ENCODE data around the gene KLRF1. TPM values are rescaled to one million over a fixed set of nuclear protein-coding genes. Genes with fewer than 3 reads are reported as not detected.

The KLRF1 gene
- not detected for total RNA-seq

DNA sequence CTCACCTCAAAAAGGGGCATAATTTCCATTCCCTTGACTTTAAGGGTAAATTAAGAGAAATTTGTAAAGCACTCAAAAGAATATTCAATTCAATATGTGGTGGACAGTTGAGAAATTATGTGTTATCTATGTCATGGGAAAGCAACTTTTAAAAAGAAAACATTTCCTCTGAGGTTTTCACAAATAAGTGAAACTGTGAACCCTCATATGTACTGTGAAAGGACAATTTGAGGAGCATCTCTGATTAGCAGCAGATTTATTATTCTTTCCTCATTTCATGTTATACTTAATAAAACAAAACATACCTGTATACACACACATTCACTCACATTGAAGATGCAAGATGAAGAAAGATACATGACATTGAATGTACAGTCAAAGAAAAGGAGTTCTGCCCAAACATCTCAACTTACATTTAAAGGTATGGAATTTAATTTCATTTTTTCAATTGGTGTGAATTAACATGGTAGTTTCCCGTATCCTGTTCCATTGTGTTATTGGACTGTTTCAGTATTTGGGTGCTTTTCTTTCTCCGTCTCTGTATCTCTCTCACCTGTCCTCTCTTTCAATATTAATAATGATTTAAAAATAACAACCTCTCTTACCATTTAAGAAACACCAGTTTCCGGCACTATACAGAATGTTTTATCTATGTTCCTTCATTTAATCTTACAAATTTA lies at the start of gene KLRF1:
TSS of gene KLRF1 (plus strand) at position 273 of the 680 bp plus-strand sequence. CDS start at position 337, 64 bp downstream.
- intact Hi-C loops (cut with DNase I; ENCODE audit: low total_unique reads) = no loop called here

GRCh38 chr12:9779209-9779608 lies 48.1 kb upstream of the KLRF1 start:
- in situ Hi-C loops (cut with MboI; ENCODE audit: low sequenced_read_pairs in 4 of 4) = no loop called here
- intact Hi-C loops (cut with DNase I; ENCODE audit: low total_unique reads) = no loop called here
- ATAC-seq (no peak), DNase-seq (no peak)
- Histone ChIP-seq H3K27ac (no peak overlapping the region), H3K4me3 (no peak overlapping the region), H3K27me3 (no peaks in the 10 kb centered on the region), H3K4me1 (no peaks in the 10 kb centered on the region), H3K9me3 (no peaks in the 10 kb centered on the region), H3K36me3 (no peaks in the 10 kb centered on the region)
- TF ChIP-seq POLR2A (IDR thresholded peaks at IDR 0.05) = no peak
- TF ChIP-seq, protein P1, sequence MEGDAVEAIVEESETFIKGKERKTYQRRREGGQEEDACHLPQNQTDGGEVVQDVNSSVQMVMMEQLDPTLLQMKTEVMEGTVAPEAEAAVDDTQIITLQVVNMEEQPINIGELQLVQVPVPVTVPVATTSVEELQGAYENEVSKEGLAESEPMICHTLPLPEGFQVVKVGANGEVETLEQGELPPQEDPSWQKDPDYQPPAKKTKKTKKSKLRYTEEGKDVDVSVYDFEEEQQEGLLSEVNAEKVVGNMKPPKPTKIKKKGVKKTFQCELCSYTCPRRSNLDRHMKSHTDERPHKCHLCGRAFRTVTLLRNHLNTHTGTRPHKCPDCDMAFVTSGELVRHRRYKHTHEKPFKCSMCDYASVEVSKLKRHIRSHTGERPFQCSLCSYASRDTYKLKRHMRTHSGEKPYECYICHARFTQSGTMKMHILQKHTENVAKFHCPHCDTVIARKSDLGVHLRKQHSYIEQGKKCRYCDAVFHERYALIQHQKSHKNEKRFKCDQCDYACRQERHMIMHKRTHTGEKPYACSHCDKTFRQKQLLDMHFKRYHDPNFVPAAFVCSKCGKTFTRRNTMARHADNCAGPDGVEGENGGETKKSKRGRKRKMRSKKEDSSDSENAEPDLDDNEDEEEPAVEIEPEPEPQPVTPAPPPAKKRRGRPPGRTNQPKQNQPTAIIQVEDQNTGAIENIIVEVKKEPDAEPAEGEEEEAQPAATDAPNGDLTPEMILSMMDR (IDR thresholded peaks at IDR 0.05 in 4 of 5, conservative IDR thresholded peaks at IDR 0.05 in 1 of 5) = no peak

More for the DNA sequence above, at the start of gene KLRF1:
- Histone ChIP-seq H3K4me1 (no peaks in the 10 kb centered on the region), H3K4me3 (no peak within 1 kb of the TSS), H3K9me3 (peaks cover 0 to 4% (median 0%) of the 10 kb centered on the region in 3 donors), H3K36me3 (no peaks in the 10 kb centered on the region), H3K27me3 (no peaks in the 10 kb centered on the region), H3K27ac (no peak within 1 kb of the TSS)
- ATAC-seq (no peak), DNase-seq (no peak)
- TF ChIP-seq POLR2A (IDR thresholded peaks at IDR 0.05) = no peak
- TF ChIP-seq, protein P1 (IDR thresholded peaks at IDR 0.05 in 4 of 5, conservative IDR thresholded peaks at IDR 0.05 in 1 of 5) = no peak
- in situ Hi-C loops (cut with MboI; ENCODE audit: low sequenced_read_pairs in 4 of 4) = no loop called here

- no peak for DNase-seq
- in situ Hi-C loops (cut with MboI; ENCODE audit: low sequenced_read_pairs in 4 of 4) = no loop called here
- intact Hi-C loops (cut with DNase I; ENCODE audit: low total_unique reads) = no loop called here
- TF ChIP-seq, protein P1 (IDR thresholded peaks at IDR 0.05 in 4 of 5, conservative IDR thresholded peaks at IDR 0.05 in 1 of 5) = no peak
- no peak for TF ChIP-seq POLR2A (IDR thresholded peaks at IDR 0.05)
- Histone ChIP-seq H3K9me3 (no peaks in the 10 kb centered on the region), H3K27me3 (no peaks in the 10 kb centered on the region), H3K4me3 (no peak overlapping the region), H3K36me3 (no peaks in the 10 kb centered on the region), H3K4me1 (no peaks in the 10 kb centered on the region), H3K27ac (no peak overlapping the region)
- no peak for ATAC-seq
Measured at GRCh38 chr12:9781360-9781759, 45.9 kb upstream of the KLRF1 start.

GRCh38 chr12:9782547-9783382 lies 44.5 kb upstream of the KLRF1 start:
- Histone ChIP-seq H3K27ac (no peak overlapping the region), H3K4me3 (no peak overlapping the region), H3K36me3 (no peaks in the 10 kb centered on the region), H3K4me1 (no peaks in the 10 kb centered on the region), H3K27me3 (no peaks in the 10 kb centered on the region), H3K9me3 (no peaks in the 10 kb centered on the region)
- ATAC-seq (no peak), DNase-seq (no peak)
- intact Hi-C loops (cut with DNase I; ENCODE audit: low total_unique reads) = no loop called here
- no peak for TF ChIP-seq POLR2A (IDR thresholded peaks at IDR 0.05)
- TF ChIP-seq, protein P1 (IDR thresholded peaks at IDR 0.05 in 4 of 5, conservative IDR thresholded peaks at IDR 0.05 in 1 of 5) = no peak
- in situ Hi-C loops (cut with MboI; ENCODE audit: low sequenced_read_pairs in 4 of 4) = no loop called here
